ENCODE data around the gene DIAPH1.

DIAPH1 gene

DNA sequence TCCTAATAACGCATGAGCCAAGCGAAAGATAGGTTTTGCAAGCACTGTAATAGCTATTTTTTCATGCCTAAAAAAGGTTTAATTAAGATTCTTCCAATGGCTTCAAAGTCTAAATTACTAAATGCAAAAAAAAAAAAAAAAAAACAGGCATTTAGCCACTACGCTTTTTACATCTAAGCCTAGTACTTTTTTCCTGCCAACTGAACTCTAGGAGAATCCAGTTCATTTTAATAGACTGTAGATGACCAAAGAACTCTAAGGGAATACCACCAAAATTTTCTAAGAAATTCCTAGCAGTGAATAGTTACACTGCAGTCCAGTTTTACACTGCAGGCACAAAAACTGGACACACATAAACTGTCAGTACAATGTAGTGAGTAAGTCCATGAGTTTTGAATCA, 9.8 kb downstream of the DIAPH1 start:
- DNase-seq = no peak

GRCh38 chr5:141608557-141608956, 10.2 kb downstream of the DIAPH1 start:
- no peak for DNase-seq

- no peak for DNase-seq
Observed at GRCh38 chr5:141608046-141608445, 10.8 kb downstream of the DIAPH1 start.

DNA sequence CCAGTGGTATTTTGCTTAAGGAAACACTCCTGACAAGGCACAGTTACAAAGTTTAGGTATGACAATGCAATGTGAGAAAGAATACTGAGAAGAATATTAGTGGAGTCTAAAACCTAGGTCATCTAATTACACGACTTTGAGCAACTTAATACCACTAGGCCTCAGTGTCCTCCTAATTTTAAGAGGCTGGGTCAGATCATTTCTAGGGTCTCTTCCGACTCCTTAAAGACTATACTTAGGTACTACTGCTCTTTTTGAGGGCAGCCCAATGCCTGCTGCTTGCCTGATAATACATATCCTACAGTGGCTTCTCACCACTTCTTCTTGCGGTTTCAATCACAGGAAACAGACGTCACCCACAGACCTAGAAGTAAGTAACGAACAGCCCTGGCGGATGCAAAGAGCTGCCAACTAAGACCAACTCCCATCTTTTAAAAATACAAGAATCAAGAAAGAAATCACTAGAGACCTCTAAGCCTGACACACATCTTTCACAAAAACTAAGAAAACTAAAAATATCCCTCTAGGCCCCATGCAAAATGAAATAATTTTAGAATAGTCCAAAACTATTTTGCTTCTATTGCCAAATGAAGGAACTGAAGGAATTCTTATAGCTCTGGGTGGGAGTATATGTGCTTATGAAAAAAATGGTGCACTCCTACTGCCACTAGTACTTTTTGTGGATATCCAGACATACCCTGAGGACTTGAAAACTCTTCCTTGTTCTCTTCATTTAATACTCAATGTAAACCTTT, 13.1 kb downstream of the DIAPH1 start:
- DNase-seq = peak; percentile 72

DNA sequence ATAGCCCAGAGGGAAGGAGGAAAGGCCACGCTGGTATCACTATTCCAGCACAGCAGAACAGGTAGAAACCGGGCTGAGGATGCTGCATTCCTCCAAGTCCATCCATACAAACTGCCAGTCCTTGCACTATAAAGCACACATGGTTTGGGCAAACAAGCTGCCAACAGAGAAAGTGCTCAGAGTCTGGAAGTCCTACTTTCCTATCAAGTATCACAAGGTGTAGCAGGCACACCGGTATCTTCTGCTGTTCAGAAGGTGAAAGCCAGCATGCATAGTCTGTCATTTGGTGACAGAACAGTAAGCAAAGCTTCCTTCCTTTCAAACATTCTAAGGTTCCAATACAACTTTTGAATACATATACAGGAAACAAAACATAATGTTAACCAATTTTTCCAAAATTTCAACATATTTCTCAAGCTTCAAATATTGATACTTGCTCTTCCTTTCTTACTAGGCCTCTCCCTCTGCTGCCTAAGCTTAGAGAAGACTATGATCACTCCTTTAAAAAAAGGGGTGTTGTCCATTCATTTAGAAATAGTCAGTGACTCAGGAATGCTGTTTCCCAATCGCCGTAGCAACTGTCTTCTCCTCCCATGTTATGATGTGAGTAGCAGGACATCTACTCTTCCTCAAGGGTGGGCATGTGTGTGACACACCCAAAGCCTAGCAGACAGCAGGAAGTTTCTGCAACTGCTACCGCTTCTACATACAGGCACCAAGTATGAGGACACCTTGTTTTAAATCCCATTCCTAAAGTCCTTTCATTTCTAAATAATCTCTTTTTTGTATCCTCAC, 14.7 kb downstream of the DIAPH1 start:
- no peak for DNase-seq

DNA sequence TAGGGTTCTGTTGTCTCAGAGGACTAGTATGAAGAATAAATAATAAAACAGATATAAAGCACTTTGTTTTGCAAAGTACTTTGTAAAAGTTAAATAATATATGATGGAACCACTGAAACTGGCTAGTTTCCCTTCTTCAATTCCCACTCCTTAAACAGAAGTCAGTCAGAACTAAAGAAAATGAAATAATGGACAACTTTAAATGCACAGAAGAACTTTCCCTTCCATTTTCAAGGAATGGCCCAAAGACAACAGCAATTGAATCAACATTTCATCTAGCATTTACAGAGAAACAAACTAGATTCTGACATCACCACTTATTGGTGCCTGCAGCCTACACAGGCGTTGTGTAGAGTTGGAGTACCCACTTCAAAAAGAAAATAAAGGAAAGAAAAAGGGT, 16.2 kb downstream of the DIAPH1 start:
- no peak for DNase-seq

GRCh38 chr5:141598391-141599345, 20.1 kb downstream of the DIAPH1 start:
- no peak for DNase-seq

GRCh38 chr5:141597814-141598213, 21.0 kb downstream of the DIAPH1 start:
- no peak for DNase-seq

DNA sequence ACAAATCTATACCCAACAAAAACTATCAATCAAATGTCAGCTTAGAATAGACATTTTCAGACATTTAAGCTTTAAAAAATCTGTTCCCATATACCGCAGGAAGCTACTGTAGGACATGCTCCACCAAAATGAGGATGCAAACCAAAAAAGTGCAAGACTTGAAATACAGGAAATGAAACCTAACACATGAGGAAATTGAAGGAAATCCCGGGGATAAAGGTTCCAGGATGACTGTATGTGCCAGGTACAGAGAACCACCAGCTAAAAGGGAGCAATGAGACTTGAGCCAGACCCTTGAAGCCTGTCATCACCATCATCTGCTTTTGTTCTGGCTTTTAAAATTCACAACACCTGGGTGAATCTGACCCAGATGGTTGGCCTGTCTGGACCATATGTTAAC, 21.4 kb downstream of the DIAPH1 start:
- DNase-seq = no peak

DNA sequence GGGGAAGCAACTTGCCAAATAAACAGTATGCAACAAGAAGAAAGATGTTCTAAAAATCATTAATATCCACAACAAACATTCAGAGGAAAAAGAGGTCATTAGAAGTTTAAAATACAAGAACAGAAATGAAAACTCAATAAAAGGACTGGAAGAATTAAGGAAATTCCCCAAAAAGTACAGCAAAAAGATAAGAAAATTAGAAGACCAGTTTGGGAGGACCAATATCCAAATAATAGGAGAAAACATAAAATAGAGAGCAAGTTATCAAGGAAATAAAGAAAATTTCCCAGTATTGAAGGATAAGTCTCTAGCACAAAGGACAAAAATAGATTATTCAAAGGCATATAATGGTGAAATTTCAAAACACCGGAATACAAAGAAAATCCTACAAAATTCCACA, 21.9 kb downstream of the DIAPH1 start:
- no peak for DNase-seq

DNA sequence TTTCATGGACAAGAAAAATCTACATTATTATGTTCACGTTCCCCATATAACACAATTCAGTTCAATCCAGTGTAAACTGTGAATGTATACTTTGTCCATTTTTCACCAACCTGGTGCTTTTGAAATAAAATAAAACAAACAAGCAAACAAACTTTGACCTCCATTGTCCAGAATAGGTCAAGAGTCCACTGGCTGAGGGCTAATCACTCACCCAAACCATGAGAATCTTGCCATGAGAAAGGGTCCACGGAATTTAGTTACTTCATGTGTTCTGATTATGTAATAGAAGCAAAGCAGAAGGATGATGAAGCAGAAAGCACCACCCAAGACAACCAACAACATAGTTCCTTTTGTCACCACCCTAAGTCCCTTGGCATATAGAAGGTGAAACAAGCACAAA, 28.7 kb downstream of the DIAPH1 start:
- no peak for DNase-seq

DNA sequence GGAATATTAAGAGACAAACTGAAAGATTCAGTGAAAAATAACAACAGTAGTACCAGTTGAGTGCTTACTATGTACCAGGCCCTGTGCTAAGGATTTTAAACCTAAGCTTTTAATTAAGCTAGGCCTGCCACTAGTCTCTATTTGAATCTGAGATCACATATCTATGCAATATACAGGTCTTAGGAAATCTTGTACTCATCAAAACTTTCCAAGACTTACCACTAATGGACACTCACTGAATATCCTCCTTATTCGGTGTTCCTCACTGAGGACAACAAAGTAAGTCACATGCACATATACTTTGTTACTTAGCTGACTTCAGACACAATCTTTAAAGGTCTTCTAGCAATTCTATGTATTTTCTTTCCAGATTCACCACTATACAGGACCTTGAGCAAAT, 32.6 kb downstream of the DIAPH1 start:
- no peak for DNase-seq

- DNase-seq = no peak
Observed at GRCh38 chr5:141585594-141585993, 33.2 kb downstream of the DIAPH1 start.

- no peak for DNase-seq
Observed at GRCh38 chr5:141574122-141574510, 44.7 kb downstream of the DIAPH1 start.

- DNase-seq = no peak
Observed at GRCh38 chr5:141573489-141574121, 45.2 kb downstream of the DIAPH1 start.

- no peak for DNase-seq
Observed at GRCh38 chr5:141570655-141571054, 48.1 kb downstream of the DIAPH1 start.

GRCh38 chr5:141567513-141568117, 51.2 kb downstream of the DIAPH1 start:
- DNase-seq = no peak

DNA sequence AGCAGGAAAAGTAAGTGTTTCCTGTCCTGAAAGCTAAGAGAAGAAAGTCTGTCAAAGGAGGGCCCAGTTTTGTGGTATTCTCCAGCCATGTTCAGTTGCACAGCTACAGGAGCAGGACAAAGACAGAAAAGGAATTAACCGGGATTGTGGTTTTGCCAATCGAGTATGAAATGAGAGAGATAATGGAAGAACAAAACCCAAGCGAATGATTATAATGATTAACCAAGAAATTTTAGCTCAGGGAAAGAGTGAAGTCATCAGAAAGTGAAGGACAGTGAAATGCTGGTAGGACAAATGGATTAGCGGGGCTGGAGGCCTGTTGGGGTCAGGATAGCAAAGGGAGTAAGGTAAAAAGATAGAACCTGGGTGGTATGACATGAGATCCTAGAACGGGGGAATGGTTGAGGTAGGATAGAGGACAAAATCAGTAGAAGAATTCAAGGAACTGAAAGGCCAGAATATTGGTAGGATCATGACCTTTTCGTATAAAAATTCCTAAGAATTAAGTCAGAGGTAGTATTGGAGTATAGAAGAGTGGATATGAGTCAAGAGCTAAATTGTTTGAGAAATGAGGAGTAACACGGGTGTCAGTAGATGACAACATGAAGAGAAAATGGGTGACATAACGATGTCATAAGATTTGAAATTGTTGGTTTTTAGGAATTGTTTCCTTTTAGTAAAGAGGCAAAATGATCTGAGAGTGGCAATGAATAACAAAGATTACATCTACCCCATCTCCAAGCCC, 52.8 kb downstream of the DIAPH1 start:
- no peak for DNase-seq

- DNase-seq = peak; percentile 72
Observed at GRCh38 chr5:141564216-141564692, 54.5 kb downstream of the DIAPH1 start.

- no peak for DNase-seq
Observed at GRCh38 chr5:141560725-141561483, 57.9 kb downstream of the DIAPH1 start.

GRCh38 chr5:141560151-141560550, 58.6 kb downstream of the DIAPH1 start:
- DNase-seq = no peak

Measured in activated CD4-positive, alpha-beta T cell treated with anti-CD3 and anti-CD28 coated beads for 48 hours (primary cell).